ENCODE measurements around the gene HOXA10.

The HOXA10 gene

GRCh38 chr7:27203964-27204594 lies 30.0 kb upstream of the HOXA10 start:
- TF ChIP-seq CSDC2 (CRISPR knock-in tag; IDR thresholded peaks at IDR 0.05) (no peak), TCF4 (CRISPR knock-in tag; IDR thresholded peaks at IDR 0.05; ENCODE audit: borderline replicate concordance) (no peak), PPARA (CRISPR knock-in tag; IDR thresholded peaks at IDR 0.05; ENCODE audit: borderline replicate concordance) (no peak), BACH2 (CRISPR knock-in tag; IDR thresholded peaks at IDR 0.05; ENCODE audit: borderline replicate concordance) (no peak), TOX (CRISPR knock-in tag; IDR thresholded peaks at IDR 0.05; ENCODE audit: borderline replicate concordance) (no peak), GLIS3 (CRISPR knock-in tag; IDR thresholded peaks at IDR 0.05) (no peak), TSHZ2 (CRISPR knock-in tag; IDR thresholded peaks at IDR 0.05) (no peak), ZNF8 (CRISPR knock-in tag; IDR thresholded peaks at IDR 0.05) (no peak), CREB5 (CRISPR knock-in tag; IDR thresholded peaks at IDR 0.05; ENCODE audit: low read depth) (no peak), SNAI2 (CRISPR knock-in tag; IDR thresholded peaks at IDR 0.05) (no peak), ZC3H10 (CRISPR knock-in tag; IDR thresholded peaks at IDR 0.05) (no peak), OSR1 (CRISPR knock-in tag; IDR thresholded peaks at IDR 0.05) (no peak)
- ATAC-seq, result no peak

- TF ChIP-seq TSHZ2 (CRISPR knock-in tag; IDR thresholded peaks at IDR 0.05) (no peak), ARNTL (CRISPR knock-in tag; IDR thresholded peaks at IDR 0.05; ENCODE audit: borderline replicate concordance, low read depth) (no peak), ZNF8 (CRISPR knock-in tag; IDR thresholded peaks at IDR 0.05) (no peak), TOX (CRISPR knock-in tag; IDR thresholded peaks at IDR 0.05; ENCODE audit: borderline replicate concordance) (no peak), ZNF565 (CRISPR knock-in tag; conservative IDR thresholded peaks at IDR 0.05; ENCODE audit: low read depth) (no peak), CSRNP3 (CRISPR knock-in tag; IDR thresholded peaks at IDR 0.05) (no peak), ZNF70 (CRISPR knock-in tag; IDR thresholded peaks at IDR 0.05) (no peak)
- no peak for ATAC-seq
Measured at GRCh38 chr7:27203365-27203953, 29.3 kb upstream of the HOXA10 start.

GRCh38 chr7:27202862-27203134 lies 28.7 kb upstream of the HOXA10 start:
- ATAC-seq, result no peak
- TF ChIP-seq ESRRG (CRISPR knock-in tag; IDR thresholded peaks at IDR 0.05), result no peak
- TF ChIP-seq BACH2 (CRISPR knock-in tag; IDR thresholded peaks at IDR 0.05; ENCODE audit: borderline replicate concordance), result no peak
- no peak for TF ChIP-seq TOX (CRISPR knock-in tag; IDR thresholded peaks at IDR 0.05; ENCODE audit: borderline replicate concordance)
- no peak for TF ChIP-seq PPARA (CRISPR knock-in tag; IDR thresholded peaks at IDR 0.05; ENCODE audit: borderline replicate concordance)
- TF ChIP-seq CSDC2 (CRISPR knock-in tag; IDR thresholded peaks at IDR 0.05), result no peak
- TF ChIP-seq TCF4 (CRISPR knock-in tag; IDR thresholded peaks at IDR 0.05; ENCODE audit: borderline replicate concordance), result no peak
- TF ChIP-seq CSRNP3 (CRISPR knock-in tag; IDR thresholded peaks at IDR 0.05), result no peak
- TF ChIP-seq RARB (CRISPR knock-in tag; IDR thresholded peaks at IDR 0.05), result no peak
- TF ChIP-seq ZNF565 (CRISPR knock-in tag; conservative IDR thresholded peaks at IDR 0.05; ENCODE audit: low read depth), result no peak
- TF ChIP-seq GLIS3 (CRISPR knock-in tag; IDR thresholded peaks at IDR 0.05), result no peak
- TF ChIP-seq ARNTL (CRISPR knock-in tag; IDR thresholded peaks at IDR 0.05; ENCODE audit: borderline replicate concordance, low read depth), result no peak
- no peak for TF ChIP-seq ZFP3 (CRISPR knock-in tag; IDR thresholded peaks at IDR 0.05)
